Hepatocyte (in vitro differentiated cells): Measurements from ENCODE around the gene MPDZ.

Experiments
- CTCF ChIP-seq: fragments of 200-600 bp; sonication (generic); IDR thresholded peaks from 2 replicates; pipeline ENCODE4 v1.5.1; 2016; ENCODE audit warnings: antibody characterized with exemption, mild to moderate bottlenecking; ENCODE audit not compliant: poor library complexity
- EZH2 ChIP-seq: fragments of 200-600 bp; sonication (generic); IDR thresholded peaks from 2 replicates; pipeline ENCODE4 v1.6.1; 2016; ENCODE audit warnings: antibody characterized with exemption, mild to moderate bottlenecking, borderline replicate concordance
- EZH2phosphoT487 ChIP-seq: fragments of 200-600 bp; sonication (generic); IDR thresholded peaks from one replicate; pipeline ENCODE4 v1.6.1; 2018; ENCODE audit warnings: antibody characterized with exemption, mild to moderate bottlenecking, low read depth, moderate library complexity; ENCODE audit not compliant: unreplicated experiment, severe bottlenecking

DNA sequence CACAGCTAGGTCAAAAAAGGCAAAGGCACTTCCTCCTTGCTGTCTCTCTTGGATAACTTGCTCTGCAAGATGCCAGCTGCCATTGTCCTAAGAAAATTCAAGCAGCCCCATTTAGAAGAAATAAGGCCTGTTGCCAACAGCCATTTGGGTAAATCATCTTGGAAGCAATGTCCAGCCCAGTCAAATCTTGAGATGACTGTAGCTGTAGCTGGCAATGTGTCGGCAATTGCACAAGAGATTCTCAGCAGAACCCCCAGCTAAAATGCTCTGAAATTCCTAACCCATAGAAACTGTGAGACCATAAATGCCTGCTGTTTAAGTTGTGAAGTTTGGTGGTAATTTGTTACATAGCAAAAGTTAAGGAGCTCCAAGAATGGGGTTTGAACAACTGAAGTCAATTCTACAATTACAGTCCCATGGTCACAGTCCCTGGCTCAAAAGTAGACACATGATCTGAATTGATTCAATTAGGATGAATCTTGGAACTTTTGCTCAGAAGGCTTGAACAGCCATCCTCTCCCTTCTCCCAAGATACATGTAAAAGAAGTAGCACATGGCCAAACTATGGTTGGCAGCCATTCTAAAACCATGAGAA lies 151.1 kb downstream of the MPDZ start:
- no peak for TF ChIP-seq CTCF
- TF ChIP-seq EZH2phosphoT487: no peak
- TF ChIP-seq EZH2: no peak
